A673 (cell line): ENCODE measurements around the gene SLC12A6.

Source experiments
- CTCF ChIP-seq: fragments of 300-800, 200-600 bp; sonication (generic); conservative IDR thresholded peaks from 2 replicates; pipeline ENCODE4 v1.5.1; 2017; ENCODE audit warnings: low read depth, mild to moderate bottlenecking, antibody characterized with exemption, low read length, moderate library complexity, mixed read lengths
- EZH2 ChIP-seq: fragments of 200-600 bp; sonication (generic); IDR thresholded peaks from 2 replicates; pipeline ENCODE4 v1.6.1; 2017; ENCODE audit warnings: borderline replicate concordance, low read depth, mild to moderate bottlenecking, mixed read lengths, antibody characterized with exemption, low read length; ENCODE audit not compliant: poor library complexity, severe bottlenecking

GRCh38 chr15:34370129-34370528 is 32.5 kb upstream of the SLC12A6 start:
- TF ChIP-seq CTCF (no peak), EZH2 (no peak)
